Measurements from ENCODE around the gene RBM33.

The RBM33 gene, protein sequence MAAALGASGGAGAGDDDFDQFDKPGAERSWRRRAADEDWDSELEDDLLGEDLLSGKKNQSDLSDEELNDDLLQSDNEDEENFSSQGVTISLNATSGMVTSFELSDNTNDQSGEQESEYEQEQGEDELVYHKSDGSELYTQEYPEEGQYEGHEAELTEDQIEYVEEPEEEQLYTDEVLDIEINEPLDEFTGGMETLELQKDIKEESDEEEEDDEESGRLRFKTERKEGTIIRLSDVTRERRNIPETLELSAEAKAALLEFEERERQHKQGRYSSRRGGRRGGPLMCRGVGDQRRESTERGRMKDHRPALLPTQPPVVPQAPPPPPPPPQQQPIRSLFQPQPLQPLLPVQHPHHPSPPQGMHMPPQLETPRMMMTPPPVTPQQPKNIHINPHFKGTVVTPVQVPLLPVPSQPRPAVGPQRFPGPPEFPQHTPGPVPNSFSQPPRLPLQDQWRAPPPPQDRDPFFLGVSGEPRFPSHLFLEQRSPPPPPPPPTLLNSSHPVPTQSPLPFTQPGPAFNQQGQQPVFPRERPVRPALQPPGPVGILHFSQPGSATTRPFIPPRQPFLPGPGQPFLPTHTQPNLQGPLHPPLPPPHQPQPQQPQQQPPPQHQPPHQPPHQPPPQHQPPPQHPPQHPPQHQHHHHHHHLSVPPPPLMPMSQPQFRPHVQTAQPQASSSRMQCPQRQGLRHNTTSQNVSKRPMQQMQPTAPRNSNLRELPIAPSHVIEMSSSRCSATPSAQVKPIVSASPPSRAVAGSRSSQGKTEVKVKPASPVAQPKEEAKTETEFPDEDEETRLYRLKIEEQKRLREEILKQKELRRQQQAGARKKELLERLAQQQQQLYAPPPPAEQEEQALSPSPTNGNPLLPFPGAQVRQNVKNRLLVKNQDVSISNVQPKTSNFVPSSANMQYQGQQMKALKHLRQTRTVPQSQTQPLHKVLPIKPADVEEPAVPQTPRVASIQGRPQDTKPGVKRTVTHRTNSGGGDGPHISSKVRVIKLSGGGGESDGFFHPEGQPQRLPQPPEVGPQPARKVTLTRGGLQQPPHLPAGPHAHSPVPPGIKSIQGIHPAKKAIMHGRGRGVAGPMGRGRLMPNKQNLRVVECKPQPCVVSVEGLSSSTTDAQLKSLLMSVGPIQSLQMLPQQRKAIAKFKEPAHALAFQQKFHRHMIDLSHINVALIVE

GRCh38 chr7:155644178-155644970 is at the start of gene RBM33:
Gene RBM33 (plus strand): TSS chr7:155644661. CDS start chr7:155644877, 216 bp downstream.
- TF ChIP-seq FOXM1 (IDR thresholded peaks at IDR 0.05; ENCODE audit: borderline replicate concordance): peak; percentile 15; the same call in 1 of the 2 replicates
- TF ChIP-seq NFRKB (IDR thresholded peaks at IDR 0.05): peak; percentile 56; the same call in 1 of the 2 replicates
- peak; percentile 55; the same call in 1 of the 2 replicates for TF ChIP-seq ARNT (IDR thresholded peaks at IDR 0.05)
- peak; percentile 33; the same call in 1 of the 2 replicates for TF ChIP-seq ELF4 (IDR thresholded peaks at IDR 0.05)
- TF ChIP-seq L3MBTL2 (conservative IDR thresholded peaks at IDR 0.05): peak; percentile 76
- peak; percentile 81 for TF ChIP-seq LEF1 (IDR thresholded peaks at IDR 0.05; ENCODE audit: borderline replicate concordance)
- TF ChIP-seq HDGF (IDR thresholded peaks at IDR 0.05; ENCODE audit: borderline replicate concordance): no peak
- no peak for TF ChIP-seq BHLHE40 (IDR thresholded peaks at IDR 0.05; ENCODE audit: borderline replicate concordance)
- ChIA-PET CTCF (interaction anchor here (0.8 to 1.0 kb wide), 2 partner anchors 45 to 122 kb away, joined by 3 read pairs; no protein-coding TSS in a partner anchor), POLR2A (interaction anchor here (0.7 to 1.4 kb wide), 24 partner anchors 9 to 439 kb away, joined by 3 to 7 read pairs (median 4); no protein-coding TSS in a partner anchor)
- DNase-seq (ENCODE audit: extremely low spot score): peak; percentile 92

GRCh38 chr7:155594961-155595366 is 49.5 kb upstream of the RBM33 start:
- ChIA-PET CTCF (interaction anchor here (1.0 to 1.8 kb wide), 2 partner anchors 144 to 173 kb away, joined by 5 to 6 read pairs; no protein-coding TSS in a partner anchor), POLR2A (interaction anchor here (0.7 kb wide), 1 partner anchor 146 kb away, joined by 3 read pairs; no protein-coding TSS in a partner anchor)
- TF ChIP-seq ZNF384 (IDR thresholded peaks at IDR 0.05): no peak
- no peak for DNase-seq (ENCODE audit: extremely low spot score)

- no peak for DNase-seq (ENCODE audit: extremely low spot score)
- ChIA-PET POLR2A (no interaction called here), CTCF (interaction anchor here (0.7 to 2.0 kb wide), 4 partner anchors 12 to 133 kb away, joined by 5 to 12 read pairs (median 9); no protein-coding TSS in a partner anchor)
- TF ChIP-seq LEF1 (IDR thresholded peaks at IDR 0.05; ENCODE audit: borderline replicate concordance): no peak
- TF ChIP-seq ZNF384 (IDR thresholded peaks at IDR 0.05): no peak
- no peak for TF ChIP-seq FOXM1 (IDR thresholded peaks at IDR 0.05; ENCODE audit: borderline replicate concordance)
- TF ChIP-seq, protein P1, sequence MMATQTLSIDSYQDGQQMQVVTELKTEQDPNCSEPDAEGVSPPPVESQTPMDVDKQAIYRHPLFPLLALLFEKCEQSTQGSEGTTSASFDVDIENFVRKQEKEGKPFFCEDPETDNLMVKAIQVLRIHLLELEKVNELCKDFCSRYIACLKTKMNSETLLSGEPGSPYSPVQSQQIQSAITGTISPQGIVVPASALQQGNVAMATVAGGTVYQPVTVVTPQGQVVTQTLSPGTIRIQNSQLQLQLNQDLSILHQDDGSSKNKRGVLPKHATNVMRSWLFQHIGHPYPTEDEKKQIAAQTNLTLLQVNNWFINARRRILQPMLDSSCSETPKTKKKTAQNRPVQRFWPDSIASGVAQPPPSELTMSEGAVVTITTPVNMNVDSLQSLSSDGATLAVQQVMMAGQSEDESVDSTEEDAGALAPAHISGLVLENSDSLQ (IDR thresholded peaks at IDR 0.05): no peak
- no peak for TF ChIP-seq ELF4 (IDR thresholded peaks at IDR 0.05)
- no peak for TF ChIP-seq L3MBTL2 (conservative IDR thresholded peaks at IDR 0.05)
- no peak for TF ChIP-seq SUZ12 (IDR thresholded peaks at IDR 0.05)
- TF ChIP-seq HDGF (IDR thresholded peaks at IDR 0.05; ENCODE audit: borderline replicate concordance): no peak
- no peak for TF ChIP-seq CTBP1 (IDR thresholded peaks at IDR 0.05; ENCODE audit: borderline replicate concordance)
- TF ChIP-seq FOXA1 (IDR thresholded peaks at IDR 0.05): no peak
- TF ChIP-seq SP1 (IDR thresholded peaks at IDR 0.05): no peak
- TF ChIP-seq NFRKB (IDR thresholded peaks at IDR 0.05): no peak
- TF ChIP-seq TARDBP (IDR thresholded peaks at IDR 0.05): no peak
- no peak for TF ChIP-seq BHLHE40 (IDR thresholded peaks at IDR 0.05; ENCODE audit: borderline replicate concordance)
- TF ChIP-seq ARNT (IDR thresholded peaks at IDR 0.05): no peak
- TF ChIP-seq FOXK2 (IDR thresholded peaks at IDR 0.05): no peak
Measured at GRCh38 chr7:155597753-155598140, 46.7 kb upstream of the RBM33 start.

GRCh38 chr7:155598810-155599210 is 45.7 kb upstream of the RBM33 start:
- POLR2A ChIA-PET: interaction anchor here (2.1 kb wide), 1 partner anchor 45 kb away, joined by 7 read pairs; the partner anchor contains the start of gene RBM33
- peak; percentile 92 for DNase-seq (ENCODE audit: extremely low spot score)
- CTCF ChIA-PET: interaction anchor here (0.5 to 2.0 kb wide), 44 partner anchors 9 to 1272 kb away, joined by 3 to 21 read pairs (median 4); partner anchors contain the start of gene RBM33
- TF ChIP-seq FOXK2 (IDR thresholded peaks at IDR 0.05) (no peak), LEF1 (IDR thresholded peaks at IDR 0.05; ENCODE audit: borderline replicate concordance) (no peak), ZNF384 (IDR thresholded peaks at IDR 0.05) (no peak), L3MBTL2 (conservative IDR thresholded peaks at IDR 0.05) (no peak), TARDBP (IDR thresholded peaks at IDR 0.05) (no peak), CTBP1 (IDR thresholded peaks at IDR 0.05; ENCODE audit: borderline replicate concordance) (no peak), SP1 (IDR thresholded peaks at IDR 0.05) (no peak), HDGF (IDR thresholded peaks at IDR 0.05; ENCODE audit: borderline replicate concordance) (no peak), BHLHE40 (IDR thresholded peaks at IDR 0.05; ENCODE audit: borderline replicate concordance) (no peak), SUZ12 (IDR thresholded peaks at IDR 0.05) (no peak), FOXM1 (IDR thresholded peaks at IDR 0.05; ENCODE audit: borderline replicate concordance) (no peak), FOXA1 (IDR thresholded peaks at IDR 0.05) (no peak), ARNT (IDR thresholded peaks at IDR 0.05) (no peak), NFRKB (IDR thresholded peaks at IDR 0.05) (no peak), ELF4 (IDR thresholded peaks at IDR 0.05) (no peak)
- TF ChIP-seq, protein P1 (IDR thresholded peaks at IDR 0.05): no peak

DNA sequence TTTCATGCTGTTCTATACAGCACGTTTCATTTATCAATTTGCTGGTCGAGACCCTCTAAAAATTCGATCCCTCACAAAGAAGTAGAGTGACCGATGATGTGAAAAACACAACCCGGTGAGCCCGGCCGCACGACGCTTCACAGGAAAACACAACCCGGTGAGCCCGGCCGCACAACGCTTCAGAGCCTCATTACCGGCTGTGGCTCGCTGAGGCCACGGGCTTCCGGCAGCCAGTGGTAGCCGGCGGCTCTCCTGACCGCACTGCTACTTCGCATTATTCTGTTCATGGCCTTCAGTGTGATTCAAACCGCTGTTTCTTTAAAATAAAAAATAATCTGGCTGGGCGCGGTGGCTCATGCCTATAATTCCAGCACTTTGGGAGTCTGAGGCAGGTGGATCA is 42.3 kb upstream of the RBM33 start:
- POLR2A ChIA-PET: no interaction called here
- TF ChIP-seq SP1 (IDR thresholded peaks at IDR 0.05) (no peak), FOXK2 (IDR thresholded peaks at IDR 0.05) (no peak), LEF1 (IDR thresholded peaks at IDR 0.05; ENCODE audit: borderline replicate concordance) (no peak), ARNT (IDR thresholded peaks at IDR 0.05) (no peak), FOXM1 (IDR thresholded peaks at IDR 0.05; ENCODE audit: borderline replicate concordance) (no peak), TARDBP (IDR thresholded peaks at IDR 0.05) (no peak), L3MBTL2 (conservative IDR thresholded peaks at IDR 0.05) (no peak), SUZ12 (IDR thresholded peaks at IDR 0.05) (no peak), CTBP1 (IDR thresholded peaks at IDR 0.05; ENCODE audit: borderline replicate concordance) (no peak), FOXA1 (IDR thresholded peaks at IDR 0.05) (no peak), NFRKB (IDR thresholded peaks at IDR 0.05) (no peak), ELF4 (IDR thresholded peaks at IDR 0.05) (no peak), HDGF (IDR thresholded peaks at IDR 0.05; ENCODE audit: borderline replicate concordance) (no peak), ZNF384 (IDR thresholded peaks at IDR 0.05) (no peak), BHLHE40 (IDR thresholded peaks at IDR 0.05; ENCODE audit: borderline replicate concordance) (no peak)
- TF ChIP-seq, protein P1 (IDR thresholded peaks at IDR 0.05): no peak
- no peak for DNase-seq (ENCODE audit: extremely low spot score)
- CTCF ChIA-PET: no interaction called here
